Gastrocnemius medialis (tissue), 4 donors: Measurements from ENCODE around the gene DNAJC11. TPM values are rescaled to one million over a fixed set of nuclear protein-coding genes. Genes with fewer than 3 reads are reported as not detected.
A peak's percentile ranks its signal among the peaks of the same experiment; 100 is the strongest.
"Not testable (repeated sequence)": the region's sequence is repeated elsewhere in the genome, so short reads cannot be mapped to it uniquely, and the experiment has no call there.

ENCODE experiments used
- ATAC-seq, 2 donors: fragments of 150-250 bp; one replicate each; pipeline ENCODE4 v1.9.1; 2016
- DNase-seq, 2 donors: peaks; one replicate each; pipeline ENCODE4 v3.0.0-alpha.2; 2019
- H3K27ac ChIP-seq, 4 donors: fragments of 200-600 bp; sonication (generic); 1 replicate in 1 of 4; 2 replicates in 3 of 4; pipeline ENCODE4 v1.5.1; 2016 to 2018; ENCODE audit warnings: mild to moderate bottlenecking in 2 of 4, moderate library complexity in 1 of 4
- H3K27me3 ChIP-seq, 3 donors: fragments of 200-600 bp; sonication (generic) in 2 of 3; 1 replicate in 1 of 3; 2 replicates in 2 of 3; pipeline versions ENCODE4 v1.5.1 to v1.6.0; 2016 to 2019; ENCODE audit warnings: mild to moderate bottlenecking in 1 of 3, moderate library complexity in 1 of 3
- H3K36me3 ChIP-seq, 2 donors: fragments of 200-600 bp; sonication (generic) in 1 of 2; one replicate each; pipeline ENCODE4 v1.5.1; 2017 to 2018
- H3K4me1 ChIP-seq, 2 donors: fragments of 200-600 bp; sonication (generic) in 1 of 2; one replicate each; pipeline ENCODE4 v1.5.1; 2016 to 2017; ENCODE audit warnings: mild to moderate bottlenecking in 2 of 2
- H3K4me3 ChIP-seq, 4 donors: fragments of 200-600 bp; sonication (generic) in 3 of 4; 1 replicate in 1 of 4; 2 replicates in 3 of 4; pipeline ENCODE4 v1.5.1; 2016 to 2019; ENCODE audit warnings: mild to moderate bottlenecking in 2 of 4
- H3K9me3 ChIP-seq, 3 donors: fragments of 200-600 bp; sonication (generic) in 2 of 3; 1 replicate in 1 of 3; 2 replicates in 2 of 3; pipeline ENCODE4 v1.5.1; 2016 to 2019
- POLR2A ChIP-seq, 2 donors: fragments of 450-650 bp; IDR thresholded peaks; one replicate each; pipeline ENCODE4 v1.6.1; 2017; ENCODE audit warnings: antibody characterized with exemption in 2 of 2, mild to moderate bottlenecking in 2 of 2, moderate library complexity in 2 of 2
- in situ Hi-C, 4 donors: fragments of 200-750 bp; cut with MboI; loops; one replicate each; pipeline versions ENCODE4 v1.15.0 to v1.8.0; 2017; ENCODE audit warnings: low sequenced_read_pairs in 4 of 4
- intact Hi-C: fragments of 100-400 bp; cut with DNase I; formaldehyde crosslinking; loops from one replicate; pipeline ENCODE4 v1.15.1; 2023; ENCODE audit warnings: low total_unique reads
- total RNA-seq, 4 donors: library from RNA; depleted of rRNA; stranded (reverse); fragments of >200 nt; gene quantifications; one replicate each; pipeline versions ENCODE4 v1.1.0 to v1.2.3, GENCODE V29; 2016
- TF ChIP-seq, protein P1 (sequence below), 5 experiments: fragments of 450-650 bp in 3 of 5; fragments of 200-600 bp in 2 of 5; sonication (generic) in 2 of 5; IDR thresholded peaks in 4 of 5; conservative IDR thresholded peaks in 1 of 5; 1 replicate in 4 of 5; 2 replicates in 1 of 5; pipeline ENCODE4 v1.5.1; 2016 to 2019; ENCODE audit warnings: antibody characterized with exemption in 5 of 5, mild to moderate bottlenecking in 3 of 5, moderate library complexity in 3 of 5

DNAJC11 gene
- total RNA-seq, 4 donors from 2014 or later = 23.3 to 40.7 (median 30.8) TPM

DNA sequence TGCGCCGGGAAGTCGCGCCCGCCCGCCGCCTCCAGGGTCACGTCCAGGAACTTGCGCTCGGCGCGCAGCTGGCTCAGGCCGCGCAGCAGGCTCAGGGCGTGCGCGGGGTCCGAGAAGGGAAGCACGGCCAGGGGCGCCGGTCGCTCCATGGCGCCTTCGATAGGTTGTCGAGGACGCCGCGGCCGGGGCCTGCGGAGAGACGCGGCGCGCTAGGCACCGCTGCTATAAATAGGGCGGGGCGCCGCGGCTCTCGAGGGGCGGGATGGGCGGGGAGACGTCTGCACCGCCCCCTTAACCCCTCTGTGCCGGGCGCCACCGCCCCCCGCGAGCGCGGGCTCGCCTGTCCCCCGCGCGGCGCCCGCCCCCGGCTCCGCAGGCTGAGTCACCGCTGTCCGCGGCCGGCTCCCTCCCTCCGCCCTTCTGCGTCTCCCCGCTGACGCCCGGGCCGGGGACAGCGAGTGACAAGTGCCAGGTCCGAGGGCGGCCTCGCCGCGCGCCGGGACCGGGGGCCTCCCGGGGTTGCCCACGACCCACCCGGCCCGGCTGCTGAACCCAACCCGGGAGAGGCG lies 98.9 kb downstream of the DNAJC11 start, which contains the start of gene KLHL21:
Gene KLHL21, minus strand, starts transcription at position 201 of the 569 bp plus-strand sequence. Its CDS starts 52 bp downstream, at position 149.
- in situ Hi-C loops = no loop called here
- H3K4me3 ChIP-seq = peak within 1 kb of the TSS; percentile 76 to 92 (median 90)
- ATAC-seq = peak; percentile 32 to 38
- H3K36me3 ChIP-seq = peaks cover 0 to 14% of the 10 kb centered on the region in 2 donors
- H3K27ac ChIP-seq = peak within 1 kb of the TSS; percentile 98 to 100 (median 100)
- intact Hi-C loops = loop anchor here (1.0 to 5.0 kb wide), 2 partner anchors 11 to 180 kb away; partner anchors contain the start of gene PHF13
- peak; percentile 89 to 93 for DNase-seq
- peaks cover 42 to 50% of the 10 kb centered on the region in 2 donors for H3K4me1 ChIP-seq
- H3K9me3 ChIP-seq = no peaks in the 10 kb centered on the region
- peak; percentile 94 to 98 for TF ChIP-seq POLR2A (IDR thresholded peaks at IDR 0.05)
- TF ChIP-seq, protein P1, sequence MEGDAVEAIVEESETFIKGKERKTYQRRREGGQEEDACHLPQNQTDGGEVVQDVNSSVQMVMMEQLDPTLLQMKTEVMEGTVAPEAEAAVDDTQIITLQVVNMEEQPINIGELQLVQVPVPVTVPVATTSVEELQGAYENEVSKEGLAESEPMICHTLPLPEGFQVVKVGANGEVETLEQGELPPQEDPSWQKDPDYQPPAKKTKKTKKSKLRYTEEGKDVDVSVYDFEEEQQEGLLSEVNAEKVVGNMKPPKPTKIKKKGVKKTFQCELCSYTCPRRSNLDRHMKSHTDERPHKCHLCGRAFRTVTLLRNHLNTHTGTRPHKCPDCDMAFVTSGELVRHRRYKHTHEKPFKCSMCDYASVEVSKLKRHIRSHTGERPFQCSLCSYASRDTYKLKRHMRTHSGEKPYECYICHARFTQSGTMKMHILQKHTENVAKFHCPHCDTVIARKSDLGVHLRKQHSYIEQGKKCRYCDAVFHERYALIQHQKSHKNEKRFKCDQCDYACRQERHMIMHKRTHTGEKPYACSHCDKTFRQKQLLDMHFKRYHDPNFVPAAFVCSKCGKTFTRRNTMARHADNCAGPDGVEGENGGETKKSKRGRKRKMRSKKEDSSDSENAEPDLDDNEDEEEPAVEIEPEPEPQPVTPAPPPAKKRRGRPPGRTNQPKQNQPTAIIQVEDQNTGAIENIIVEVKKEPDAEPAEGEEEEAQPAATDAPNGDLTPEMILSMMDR (IDR thresholded peaks at IDR 0.05 in 4 of 5, conservative IDR thresholded peaks at IDR 0.05 in 1 of 5) = no peak
- no peaks in the 10 kb centered on the region for H3K27me3 ChIP-seq

DNA sequence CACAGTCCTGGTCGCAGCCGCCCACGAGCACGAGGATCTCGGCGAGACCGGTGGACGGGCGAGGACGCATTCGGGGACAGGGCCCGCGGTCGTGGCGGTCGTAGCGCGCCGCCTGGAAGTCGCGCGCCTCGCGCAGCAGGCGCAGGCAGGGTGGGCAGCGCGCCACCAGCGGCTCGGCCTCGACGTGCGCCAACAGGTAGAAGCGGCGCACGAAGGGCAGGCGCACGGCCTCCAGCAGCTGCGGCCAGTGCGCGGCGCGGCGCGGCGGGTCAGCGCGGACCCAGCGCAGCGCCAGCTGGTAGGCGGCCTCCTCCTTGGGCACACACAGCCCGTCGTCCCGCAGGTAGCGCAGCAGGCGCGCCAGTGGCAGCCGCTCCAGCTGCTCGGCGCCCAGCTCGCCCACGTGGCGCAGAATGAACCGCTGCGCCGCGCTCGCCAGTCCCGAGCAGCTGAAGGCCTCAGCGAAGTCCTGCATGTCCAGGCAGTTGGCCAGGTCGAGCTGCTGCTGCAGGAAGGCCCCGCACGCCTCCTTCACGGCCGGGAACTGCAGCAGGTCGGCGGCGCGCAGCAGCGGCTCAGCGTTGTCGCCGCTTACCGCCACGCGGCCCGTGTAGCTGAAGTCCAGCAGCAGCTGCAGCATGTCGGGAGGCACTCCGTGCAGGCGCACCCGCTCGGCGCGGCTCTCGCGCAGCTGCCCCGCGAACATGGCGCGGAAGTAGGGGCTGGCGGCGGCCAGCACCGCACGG lies 99.5 kb downstream of the DNAJC11 start:
- no peaks in the 10 kb centered on the region for H3K9me3 ChIP-seq
- H3K36me3 ChIP-seq = peaks cover 0 to 18% of the 10 kb centered on the region in 2 donors
- intact Hi-C loops = loop anchor here (2.0 to 5.0 kb wide), 2 partner anchors 21 to 180 kb away; no protein-coding TSS in a partner anchor
- in situ Hi-C loops = no loop called here
- peak overlapping the region; percentile 98 to 100 (median 100) for H3K27ac ChIP-seq
- DNase-seq (peak in 1 of 2 donors; percentile 66), ATAC-seq (peak in 1 of 2 donors; percentile 2)
- peak overlapping the region; percentile 74 to 92 (median 90) for H3K4me3 ChIP-seq
- no peaks in the 10 kb centered on the region for H3K27me3 ChIP-seq
- TF ChIP-seq, protein P1 (IDR thresholded peaks at IDR 0.05 in 4 of 5, conservative IDR thresholded peaks at IDR 0.05 in 1 of 5) = no peak
- TF ChIP-seq POLR2A (IDR thresholded peaks at IDR 0.05) = no peak
- H3K4me1 ChIP-seq = peaks cover 49 to 57% of the 10 kb centered on the region in 2 donors

DNA sequence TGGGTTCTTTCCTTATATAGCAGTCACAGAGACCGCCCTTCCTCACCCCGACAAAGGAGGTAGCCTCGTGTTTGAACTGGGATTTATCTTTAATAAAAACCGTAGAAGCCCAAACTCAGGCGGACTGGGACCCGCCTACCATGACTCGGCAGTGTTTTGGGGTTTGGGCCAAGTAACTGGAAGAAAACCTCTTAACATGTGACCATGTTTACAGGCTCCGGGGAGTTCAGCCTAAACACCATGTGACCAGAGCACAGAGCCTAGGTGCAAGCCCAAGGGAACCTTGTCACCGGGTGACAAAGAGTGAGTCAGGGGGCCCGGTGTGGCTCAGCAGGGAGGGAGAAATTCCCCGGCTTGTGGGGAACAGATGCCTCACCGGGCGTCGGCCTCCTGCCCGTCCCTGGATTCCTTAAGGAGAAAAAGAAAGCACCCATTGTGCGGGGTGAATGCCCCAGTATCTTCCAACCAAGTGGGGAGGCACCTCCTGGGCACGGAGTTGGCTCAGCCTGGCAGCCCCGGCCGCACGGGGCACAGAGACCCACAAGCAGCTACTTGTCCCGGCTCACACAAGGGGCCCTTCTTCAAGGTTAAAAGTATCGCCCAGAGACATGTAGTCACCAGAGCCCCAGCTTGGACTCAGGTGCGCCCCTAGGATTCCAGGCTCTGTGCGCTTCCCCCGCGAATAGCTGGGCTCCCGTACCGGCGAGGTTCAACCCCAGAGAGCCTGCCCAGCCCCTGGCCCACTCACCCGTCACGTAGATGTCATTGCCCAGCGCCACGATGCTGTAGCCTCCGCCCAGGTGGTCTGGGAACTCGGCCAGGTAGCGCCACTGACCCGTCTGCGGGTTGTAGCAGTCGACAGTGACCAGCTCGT lies 100.3 kb downstream of the DNAJC11 start:
- ATAC-seq = peak; percentile 51 to 54
- in situ Hi-C loops (no loop called here), intact Hi-C loops (loop anchor here (2.0 to 5.0 kb wide), 2 partner anchors 20 to 181 kb away; no protein-coding TSS in a partner anchor)
- Histone ChIP-seq H3K9me3 (no peaks in the 10 kb centered on the region), H3K4me3 (peak overlapping the region; percentile 74 to 92 (median 90)), H3K4me1 (peaks cover 55 to 63% of the 10 kb centered on the region in 2 donors), H3K27me3 (no peaks in the 10 kb centered on the region), H3K36me3 (peaks cover 0 to 18% of the 10 kb centered on the region in 2 donors), H3K27ac (peak overlapping the region; percentile 98 to 100 (median 100))
- peak; percentile 94 to 95 for TF ChIP-seq POLR2A (IDR thresholded peaks at IDR 0.05)
- TF ChIP-seq, protein P1 (IDR thresholded peaks at IDR 0.05 in 4 of 5, conservative IDR thresholded peaks at IDR 0.05 in 1 of 5) = peak in 2 of 5 experiments; percentile 7 to 26
- peak; percentile 94 to 95 for DNase-seq

DNA sequence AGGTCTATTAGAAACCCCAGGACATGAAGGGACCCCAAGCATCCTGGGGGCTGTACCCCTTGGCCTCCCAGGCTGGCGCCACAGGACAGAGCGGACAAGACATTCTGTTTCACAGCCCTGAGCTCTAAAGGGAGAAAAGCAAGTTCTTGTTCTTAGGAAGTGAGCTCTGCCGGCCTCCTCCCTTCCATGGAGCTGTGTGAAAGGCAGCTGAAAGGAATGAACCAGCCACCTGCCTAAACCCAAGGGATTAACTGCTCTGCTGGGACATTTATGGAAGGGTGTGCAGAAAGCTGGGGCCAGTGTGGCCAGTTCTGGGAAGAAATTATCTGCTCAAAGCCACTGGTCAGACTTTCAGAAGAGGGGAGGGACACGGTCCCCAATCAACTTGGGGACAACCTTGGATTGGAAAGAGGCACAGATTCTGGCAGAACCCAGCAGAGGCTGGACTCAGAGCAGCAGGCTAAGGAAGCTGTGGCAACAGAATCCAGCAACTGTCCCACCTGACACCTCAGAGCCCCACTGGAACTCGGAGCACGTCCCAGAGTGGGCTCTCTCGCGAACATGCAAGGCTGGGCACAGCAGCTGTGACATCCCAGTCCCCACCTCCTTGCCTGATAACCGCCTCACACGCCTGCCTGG lies 101.1 kb downstream of the DNAJC11 start:
- TF ChIP-seq, protein P1 (IDR thresholded peaks at IDR 0.05 in 4 of 5, conservative IDR thresholded peaks at IDR 0.05 in 1 of 5) = no peak
- no peak for TF ChIP-seq POLR2A (IDR thresholded peaks at IDR 0.05)
- Histone ChIP-seq H3K4me3 (peak overlapping the region; percentile 74 to 92 (median 90)), H3K27me3 (no peaks in the 10 kb centered on the region), H3K36me3 (peaks cover 0 to 24% of the 10 kb centered on the region in 2 donors), H3K4me1 (peaks cover 59 to 63% of the 10 kb centered on the region in 2 donors), H3K9me3 (no peaks in the 10 kb centered on the region), H3K27ac (peak overlapping the region; percentile 98 to 100 (median 100))
- ATAC-seq (peak in 1 of 2 donors; percentile 7), DNase-seq (no peak)
- intact Hi-C loops = loop anchor here (2.0 to 5.0 kb wide), 2 partner anchors 20 to 182 kb away; no protein-coding TSS in a partner anchor
- in situ Hi-C loops = no loop called here

DNA sequence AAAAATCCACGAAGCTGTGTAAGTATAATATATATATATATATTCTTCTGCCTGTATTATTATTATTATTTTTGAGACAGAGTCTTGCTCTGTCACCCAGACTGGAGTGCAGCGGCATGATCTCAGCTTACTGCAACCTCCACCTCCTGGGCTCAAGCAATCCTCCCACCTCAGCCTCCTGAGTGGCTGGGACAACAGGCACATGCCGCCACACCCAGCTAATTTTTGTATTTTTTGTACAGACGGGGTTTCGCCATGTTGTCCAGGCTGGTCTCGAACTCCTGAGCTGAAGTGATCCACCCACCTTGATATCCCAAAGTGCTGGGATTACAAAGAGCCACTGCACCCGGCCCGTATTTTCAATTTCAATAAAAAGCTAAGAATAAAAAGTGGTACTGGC lies 101.6 kb downstream of the DNAJC11 start:
- Histone ChIP-seq H3K4me1 (peaks cover 60 to 63% of the 10 kb centered on the region in 2 donors), H3K4me3 (peak overlapping the region; percentile 74 to 92 (median 90)), H3K36me3 (peaks cover 0 to 29% of the 10 kb centered on the region in 2 donors), H3K27ac (peak overlapping the region; percentile 98 to 100 (median 100))
- in situ Hi-C loops, H3K9me3 ChIP-seq, DNase-seq, ATAC-seq, H3K27me3 ChIP-seq: not testable (repeated sequence)
- intact Hi-C loops = loop anchor here (2.0 to 5.0 kb wide), 2 partner anchors 19 to 182 kb away; no protein-coding TSS in a partner anchor
